ENCODE data around the gene HIPK2.

DNA sequence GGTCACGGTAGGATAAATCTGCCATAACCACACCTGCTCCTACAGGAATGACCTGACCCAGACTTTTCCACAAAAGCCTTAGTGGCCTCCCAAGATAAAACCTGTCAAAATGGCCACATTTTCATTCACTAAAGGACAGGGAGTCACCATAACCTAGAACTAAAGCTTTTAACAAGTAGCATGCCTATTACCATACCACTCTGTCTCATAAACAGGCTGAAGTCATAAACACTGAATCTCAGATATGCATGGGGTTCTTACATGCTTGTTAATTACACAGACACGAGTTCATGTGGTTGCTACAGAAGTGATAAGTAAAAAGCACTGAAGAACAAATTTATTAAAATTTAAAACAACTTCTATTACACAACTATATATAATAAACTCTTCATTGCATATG is 56.0 kb downstream of the HIPK2 start:
- TF ChIP-seq POLR2A (IDR thresholded peaks at IDR 0.05) (no peak), EP300 (IDR thresholded peaks at IDR 0.05) (no peak), POLR2AphosphoS5 (IDR thresholded peaks at IDR 0.05) (no peak)
- TF ChIP-seq, protein P1, sequence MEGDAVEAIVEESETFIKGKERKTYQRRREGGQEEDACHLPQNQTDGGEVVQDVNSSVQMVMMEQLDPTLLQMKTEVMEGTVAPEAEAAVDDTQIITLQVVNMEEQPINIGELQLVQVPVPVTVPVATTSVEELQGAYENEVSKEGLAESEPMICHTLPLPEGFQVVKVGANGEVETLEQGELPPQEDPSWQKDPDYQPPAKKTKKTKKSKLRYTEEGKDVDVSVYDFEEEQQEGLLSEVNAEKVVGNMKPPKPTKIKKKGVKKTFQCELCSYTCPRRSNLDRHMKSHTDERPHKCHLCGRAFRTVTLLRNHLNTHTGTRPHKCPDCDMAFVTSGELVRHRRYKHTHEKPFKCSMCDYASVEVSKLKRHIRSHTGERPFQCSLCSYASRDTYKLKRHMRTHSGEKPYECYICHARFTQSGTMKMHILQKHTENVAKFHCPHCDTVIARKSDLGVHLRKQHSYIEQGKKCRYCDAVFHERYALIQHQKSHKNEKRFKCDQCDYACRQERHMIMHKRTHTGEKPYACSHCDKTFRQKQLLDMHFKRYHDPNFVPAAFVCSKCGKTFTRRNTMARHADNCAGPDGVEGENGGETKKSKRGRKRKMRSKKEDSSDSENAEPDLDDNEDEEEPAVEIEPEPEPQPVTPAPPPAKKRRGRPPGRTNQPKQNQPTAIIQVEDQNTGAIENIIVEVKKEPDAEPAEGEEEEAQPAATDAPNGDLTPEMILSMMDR (IDR thresholded peaks at IDR 0.05) = no peak
